Colonic mucosa (tissue), 4 donors: Measurements from ENCODE around the gene ERBB3. TPM values are rescaled to one million over a fixed set of nuclear protein-coding genes. Genes with fewer than 3 reads are reported as not detected.

Source experiments
- DNase-seq: peaks from one replicate; pipeline ENCODE4 v3.0.0-alpha.2; 2020
- H3K27ac ChIP-seq: fragments of 200-600 bp; one replicate; pipeline ENCODE4 v1.8.0; 2021
- H3K27me3 ChIP-seq: fragments of 200-600 bp; one replicate; pipeline ENCODE4 v1.8.0; 2021
- H3K36me3 ChIP-seq: fragments of 200-600 bp; one replicate; pipeline ENCODE4 v1.8.0; 2021
- H3K4me1 ChIP-seq: fragments of 200-600 bp; one replicate; pipeline ENCODE4 v1.8.0; 2021; ENCODE audit warnings: mild to moderate bottlenecking
- H3K4me3 ChIP-seq: fragments of 200-600 bp; one replicate; pipeline ENCODE4 v1.8.0; 2021
- H3K9ac ChIP-seq, 2 donors: one replicate each; pipeline ENCODE4 v1.7.0; 2013; ENCODE audit warnings: control low read depth in 2 of 2, low read depth in 2 of 2, low read length in 2 of 2
- H3K9me3 ChIP-seq: fragments of 200-600 bp; one replicate; pipeline ENCODE4 v1.8.0; 2021
- CTCF ChIP-seq: fragments of 200-600 bp; IDR thresholded peaks from one replicate; pipeline ENCODE4 v1.8.0; 2022; ENCODE audit warnings: antibody characterized with exemption, mild to moderate bottlenecking
- intact Hi-C: fragments of 100-400 bp; cut with DNase I; formaldehyde crosslinking; loops from one replicate; pipeline ENCODE4 v1.14.1; 2022
- total RNA-seq, 2 donors: library from RNA; stranded (reverse); fragmentation: NEBNext Ultra II Directional in 1 of 2; extraction: Animal tissue kit (Norgen Biotek cat#: 25700) in 1 of 2; gene quantifications; one replicate each; pipeline ENCODE4 v1.2.1, GENCODE V29; 2021
- donor health status: healthy.
- donor health status: DM: no; HTN: no; CAD: no.
- donor health status: DM: no; HTN: no; CAD: no.

The ERBB3 gene
- total RNA-seq, 2 donors from 2014 or later = 158 to 206 TPM

- Histone ChIP-seq H3K27me3 (no peaks in the 10 kb centered on the region), H3K9ac (peak overlapping the region in 1 of 2 donors; percentile 100), H3K4me1 (peaks cover 8% of the 10 kb centered on the region), H3K36me3 (no peaks in the 10 kb centered on the region), H3K9me3 (no peaks in the 10 kb centered on the region), H3K27ac (peak overlapping the region; percentile 42), H3K4me3 (no peak overlapping the region)
- TF ChIP-seq CTCF = no peak
- DNase-seq = no peak
- intact Hi-C loops = no loop called here
Observed at GRCh38 chr12:56120158-56120846, 40.3 kb downstream of the ERBB3 start.

- H3K9me3 ChIP-seq = no peaks in the 10 kb centered on the region
- H3K4me1 ChIP-seq = peaks cover 13% of the 10 kb centered on the region
- no peak for DNase-seq
- H3K4me3 ChIP-seq = no peak overlapping the region
- no peaks in the 10 kb centered on the region for H3K36me3 ChIP-seq
- intact Hi-C loops = no loop called here
- TF ChIP-seq CTCF = no peak
- H3K9ac ChIP-seq = no peak overlapping the region
- no peak overlapping the region for H3K27ac ChIP-seq
- H3K27me3 ChIP-seq = no peaks in the 10 kb centered on the region
Observed at GRCh38 chr12:56121204-56121870, 41.4 kb downstream of the ERBB3 start.

DNA sequence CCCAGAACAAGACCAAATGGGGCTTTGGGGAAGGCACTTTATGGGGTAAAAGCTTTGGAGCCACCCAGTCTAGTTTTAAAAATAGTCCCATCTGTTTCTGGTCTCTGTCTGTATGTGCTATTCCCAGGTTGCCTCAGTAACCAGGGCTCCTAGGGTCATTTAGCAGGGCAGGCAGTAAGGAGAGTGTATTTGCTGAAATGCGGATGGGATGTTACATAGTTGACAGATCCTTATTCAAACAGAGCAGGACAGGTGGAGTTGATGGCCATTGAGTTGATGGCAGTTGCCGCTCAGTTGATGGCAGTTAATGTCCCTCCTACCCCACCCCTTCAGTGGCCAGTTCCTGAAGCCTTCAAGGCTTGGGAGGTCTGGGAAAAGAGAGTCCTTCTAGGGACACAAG lies 42.7 kb downstream of the ERBB3 start:
- intact Hi-C loops = no loop called here
- Histone ChIP-seq H3K4me1 (peaks cover 16% of the 10 kb centered on the region), H3K27ac (no peak overlapping the region), H3K4me3 (no peak overlapping the region), H3K27me3 (no peaks in the 10 kb centered on the region), H3K9me3 (no peaks in the 10 kb centered on the region), H3K9ac (no peak overlapping the region), H3K36me3 (no peaks in the 10 kb centered on the region)
- TF ChIP-seq CTCF = no peak
- no peak for DNase-seq

DNA sequence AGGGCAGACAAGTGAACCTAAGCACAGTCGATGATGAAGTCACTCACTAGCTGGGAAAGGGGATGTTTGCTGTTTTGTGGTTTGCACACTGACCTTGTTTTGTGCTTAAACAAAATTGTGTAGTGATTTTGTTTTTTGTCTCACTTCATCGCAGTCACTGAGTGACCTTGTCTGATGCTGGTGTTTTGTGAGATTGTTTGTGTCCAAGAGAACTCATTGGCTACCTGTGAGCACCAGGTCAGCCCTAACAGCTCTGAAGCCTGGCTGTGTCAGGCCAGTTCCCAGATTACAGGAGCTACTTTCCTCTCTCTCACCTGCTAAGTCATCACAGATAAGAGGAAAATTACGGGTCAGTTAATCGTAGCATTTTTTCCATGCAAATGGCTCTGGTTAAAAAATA lies 44.2 kb downstream of the ERBB3 start:
- intact Hi-C loops = loop anchor here (2.0 kb wide), 1 partner anchor 65 kb away; the partner anchor contains the start of gene SMARCC2

DNA sequence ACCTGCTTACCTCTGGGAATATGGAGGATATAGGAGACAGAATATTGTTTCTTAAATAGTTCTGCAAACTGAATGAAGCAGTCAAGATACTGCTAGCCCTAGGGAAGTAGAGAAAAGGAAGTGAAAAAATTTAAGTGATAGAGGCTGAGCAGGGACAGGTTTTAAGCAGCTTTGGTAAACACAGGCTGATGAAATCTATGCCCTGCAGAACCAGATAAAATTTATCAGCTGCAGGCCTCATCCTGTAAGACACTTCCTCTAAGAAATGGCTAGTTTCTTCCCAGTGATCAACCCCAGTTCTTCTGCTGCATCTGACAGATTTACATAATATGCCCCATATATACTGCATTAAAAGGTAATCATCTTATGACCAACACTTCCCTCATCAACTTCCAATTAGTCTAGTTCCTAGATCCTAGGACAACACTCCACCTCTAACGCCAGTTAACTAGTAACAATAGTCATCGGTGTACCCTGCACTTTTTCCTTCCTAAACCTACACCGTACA lies 46.8 kb downstream of the ERBB3 start:
- Histone ChIP-seq H3K9ac (peak overlapping the region; percentile 38 to 100), H3K9me3 (no peaks in the 10 kb centered on the region), H3K4me1 (peaks cover 14% of the 10 kb centered on the region), H3K27me3 (no peaks in the 10 kb centered on the region), H3K27ac (peak overlapping the region; percentile 81), H3K4me3 (no peak overlapping the region), H3K36me3 (no peaks in the 10 kb centered on the region)
- intact Hi-C loops = loop anchor here (5.0 kb wide), 1 partner anchor 36 kb away; no protein-coding TSS in a partner anchor
- no peak for TF ChIP-seq CTCF
- no peak for DNase-seq

More for the DNA sequence above, 44.2 kb downstream of the ERBB3 start:
- no peak overlapping the region for H3K9ac ChIP-seq
- H3K27ac ChIP-seq = no peak overlapping the region
- H3K36me3 ChIP-seq = no peaks in the 10 kb centered on the region
- DNase-seq = no peak
- no peaks in the 10 kb centered on the region for H3K9me3 ChIP-seq
- no peak overlapping the region for H3K4me3 ChIP-seq
- H3K4me1 ChIP-seq = peaks cover 10% of the 10 kb centered on the region
- no peak for TF ChIP-seq CTCF
- no peaks in the 10 kb centered on the region for H3K27me3 ChIP-seq
